Measurements from ENCODE around the gene C10orf95. TPM values are rescaled to one million over a fixed set of nuclear protein-coding genes. Genes with fewer than 3 reads are reported as not detected.

Gene C10orf95
- total and polyA plus RNA-seq, 2 of the 13 experiments (the other 11 are each of a cell fraction or from before 2014, with no cell fraction given), result 0.05 to 0.07 TPM

DNA sequence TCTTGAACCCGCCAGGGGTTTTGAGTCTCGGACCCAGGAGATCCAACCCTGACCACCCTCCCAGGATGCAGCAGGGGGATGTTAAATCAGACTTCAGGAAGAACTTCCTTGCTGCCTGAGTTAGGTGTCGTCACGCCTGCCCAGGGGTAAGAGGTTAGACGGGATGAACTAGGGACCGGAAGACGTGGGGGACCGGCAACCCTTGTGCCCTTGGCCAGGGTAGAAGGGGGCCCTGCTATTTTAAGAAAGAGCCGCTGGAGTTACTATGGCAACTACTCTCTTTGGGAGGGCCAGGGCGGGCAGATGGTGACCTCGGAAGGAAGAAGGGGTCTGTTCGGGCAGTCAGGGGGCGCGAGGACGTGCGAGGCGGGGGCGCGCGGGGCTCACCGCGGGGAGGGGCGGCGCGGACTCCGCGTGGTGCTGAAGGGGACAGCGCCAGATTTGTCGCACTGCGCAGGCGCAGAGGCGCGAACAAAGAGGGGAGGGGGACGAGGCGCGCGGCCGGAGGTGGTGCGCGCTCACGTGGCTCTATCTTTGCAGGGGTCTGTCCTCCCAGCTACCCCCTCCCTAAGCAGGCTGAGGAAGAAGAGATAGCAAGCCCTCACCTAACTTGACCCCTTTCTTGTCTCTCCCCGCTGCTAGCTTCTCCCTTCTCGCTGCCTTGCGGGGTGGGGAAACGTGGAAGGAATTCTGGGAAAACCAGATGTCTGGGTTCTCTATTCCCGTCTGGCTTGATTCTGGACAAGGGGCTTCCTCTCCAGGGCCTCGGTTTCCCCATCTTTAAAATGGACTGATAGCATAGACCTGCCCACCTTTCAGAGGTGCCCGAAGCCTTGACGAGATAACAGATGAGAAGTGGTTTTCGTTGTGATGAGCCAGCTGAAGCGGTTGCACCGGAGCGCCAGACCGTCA is 31.8 kb downstream of the C10orf95 start (continued):
- TF ChIP-seq ZNF792 (CRISPR knock-in tag; IDR thresholded peaks at IDR 0.05), result 0 out of 2 replicates have a peak, but pooled peaks have one; percentile 47
- no peak for TF ChIP-seq RELA (CRISPR knock-in tag; IDR thresholded peaks at IDR 0.05)
- no peak for TF ChIP-seq TBX3 (IDR thresholded peaks at IDR 0.05; ENCODE audit: borderline replicate concordance)
- TF ChIP-seq ZNF10 (CRISPR knock-in tag; IDR thresholded peaks at IDR 0.05; ENCODE audit: borderline replicate concordance, low read depth), result no peak
- TF ChIP-seq, protein P1, sequence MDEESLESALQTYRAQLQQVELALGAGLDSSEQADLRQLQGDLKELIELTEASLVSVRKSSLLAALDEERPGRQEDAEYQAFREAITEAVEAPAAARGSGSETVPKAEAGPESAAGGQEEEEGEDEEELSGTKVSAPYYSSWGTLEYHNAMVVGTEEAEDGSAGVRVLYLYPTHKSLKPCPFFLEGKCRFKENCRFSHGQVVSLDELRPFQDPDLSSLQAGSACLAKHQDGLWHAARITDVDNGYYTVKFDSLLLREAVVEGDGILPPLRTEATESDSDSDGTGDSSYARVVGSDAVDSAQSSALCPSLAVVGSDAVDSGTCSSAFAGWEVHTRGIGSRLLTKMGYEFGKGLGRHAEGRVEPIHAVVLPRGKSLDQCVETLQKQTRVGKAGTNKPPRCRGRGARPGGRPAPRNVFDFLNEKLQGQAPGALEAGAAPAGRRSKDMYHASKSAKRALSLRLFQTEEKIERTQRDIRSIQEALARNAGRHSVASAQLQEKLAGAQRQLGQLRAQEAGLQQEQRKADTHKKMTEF (CRISPR knock-in tag; IDR thresholded peaks at IDR 0.05), result peak; percentile 29; the same call in 1 of the 2 replicates
- TF ChIP-seq ZNF33A (CRISPR knock-in tag; IDR thresholded peaks at IDR 0.05; ENCODE audit: borderline replicate concordance), result no peak
- TF ChIP-seq ZFP37 (CRISPR knock-in tag; IDR thresholded peaks at IDR 0.05; ENCODE audit: borderline replicate concordance), result peak; percentile 92; the same call in 1 of the 2 replicates
- TF ChIP-seq GTF3A (CRISPR knock-in tag; conservative IDR thresholded peaks at IDR 0.05), result no peak
- TF ChIP-seq ZNF44 (CRISPR knock-in tag; IDR thresholded peaks at IDR 0.05), result no peak
- TF ChIP-seq MYNN (CRISPR knock-in tag; IDR thresholded peaks at IDR 0.05; ENCODE audit: low read depth), result no peak
- 0 out of 2 replicates have a peak, but pooled peaks have one; percentile 3 for TF ChIP-seq PHF8 (CRISPR knock-in tag; IDR thresholded peaks at IDR 0.05)
- TF ChIP-seq HMG20A (CRISPR knock-in tag; IDR thresholded peaks at IDR 0.05; ENCODE audit: borderline replicate concordance), result no peak
- TF ChIP-seq ZNF570 (CRISPR knock-in tag; IDR thresholded peaks at IDR 0.05; ENCODE audit: borderline replicate concordance), result no peak
- no peak for TF ChIP-seq ZNF337 (CRISPR knock-in tag; IDR thresholded peaks at IDR 0.05; ENCODE audit: borderline replicate concordance, low read depth)
- TF ChIP-seq, protein P2, sequence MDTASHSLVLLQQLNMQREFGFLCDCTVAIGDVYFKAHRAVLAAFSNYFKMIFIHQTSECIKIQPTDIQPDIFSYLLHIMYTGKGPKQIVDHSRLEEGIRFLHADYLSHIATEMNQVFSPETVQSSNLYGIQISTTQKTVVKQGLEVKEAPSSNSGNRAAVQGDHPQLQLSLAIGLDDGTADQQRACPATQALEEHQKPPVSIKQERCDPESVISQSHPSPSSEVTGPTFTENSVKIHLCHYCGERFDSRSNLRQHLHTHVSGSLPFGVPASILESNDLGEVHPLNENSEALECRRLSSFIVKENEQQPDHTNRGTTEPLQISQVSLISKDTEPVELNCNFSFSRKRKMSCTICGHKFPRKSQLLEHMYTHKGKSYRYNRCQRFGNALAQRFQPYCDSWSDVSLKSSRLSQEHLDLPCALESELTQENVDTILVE (CRISPR knock-in tag; IDR thresholded peaks at IDR 0.05), result no peak
- no peak for TF ChIP-seq HHEX (CRISPR knock-in tag; IDR thresholded peaks at IDR 0.05)
- TF ChIP-seq HES4 (CRISPR knock-in tag; IDR thresholded peaks at IDR 0.05; ENCODE audit: borderline replicate concordance), result peak; percentile 47; the same call in 1 of the 2 replicates
- TF ChIP-seq, protein P3, sequence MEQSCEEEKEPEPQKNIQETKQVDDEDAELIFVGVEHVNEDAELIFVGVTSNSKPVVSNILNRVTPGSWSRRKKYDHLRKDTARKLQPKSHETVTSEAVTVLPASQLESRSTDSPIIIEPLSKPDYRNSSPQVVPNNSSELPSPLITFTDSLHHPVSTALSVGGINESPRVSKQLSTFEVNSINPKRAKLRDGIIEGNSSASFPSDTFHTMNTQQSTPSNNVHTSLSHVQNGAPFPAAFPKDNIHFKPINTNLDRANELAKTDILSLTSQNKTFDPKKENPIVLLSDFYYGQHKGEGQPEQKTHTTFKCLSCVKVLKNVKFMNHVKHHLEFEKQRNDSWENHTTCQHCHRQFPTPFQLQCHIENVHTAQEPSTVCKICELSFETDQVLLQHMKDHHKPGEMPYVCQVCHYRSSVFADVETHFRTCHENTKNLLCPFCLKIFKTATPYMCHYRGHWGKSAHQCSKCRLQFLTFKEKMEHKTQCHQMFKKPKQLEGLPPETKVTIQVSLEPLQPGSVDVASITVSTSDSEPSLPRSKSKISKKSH (CRISPR knock-in tag; IDR thresholded peaks at IDR 0.05; ENCODE audit: borderline replicate concordance), result no peak
- TF ChIP-seq HOXA9 (CRISPR knock-in tag; IDR thresholded peaks at IDR 0.05; ENCODE audit: borderline replicate concordance), result no peak
- TF ChIP-seq KMT2B (CRISPR knock-in tag; IDR thresholded peaks at IDR 0.05), result no peak
- TF ChIP-seq ZNF766 (CRISPR knock-in tag; IDR thresholded peaks at IDR 0.05; ENCODE audit: borderline replicate concordance), result peak; percentile 64; the same call in 1 of the 2 replicates
- no peak for TF ChIP-seq TOE1 (CRISPR knock-in tag; IDR thresholded peaks at IDR 0.05)
